Ureter (tissue), 1 donor: ENCODE data around the gene PTEN. TPM values are rescaled to one million over a fixed set of nuclear protein-coding genes. Genes with fewer than 3 reads are reported as not detected.
"Not testable (repeated sequence)": the region's sequence is repeated elsewhere in the genome, so short reads cannot be mapped to it uniquely, and the experiment has no call there.

ENCODE experiments used
- DNase-seq: peaks from one replicate; pipeline ENCODE4 v3.0.0-alpha.2; 2020; ENCODE audit warnings: low spot score
- total RNA-seq: library from RNA; stranded (reverse); gene quantifications from one replicate; pipeline ENCODE4 v1.2.4, GENCODE V29; 2023
- donor health status: DM: yes; HTN: yes; CAD: no.

Gene PTEN
- 159 TPM for total RNA-seq

DNA sequence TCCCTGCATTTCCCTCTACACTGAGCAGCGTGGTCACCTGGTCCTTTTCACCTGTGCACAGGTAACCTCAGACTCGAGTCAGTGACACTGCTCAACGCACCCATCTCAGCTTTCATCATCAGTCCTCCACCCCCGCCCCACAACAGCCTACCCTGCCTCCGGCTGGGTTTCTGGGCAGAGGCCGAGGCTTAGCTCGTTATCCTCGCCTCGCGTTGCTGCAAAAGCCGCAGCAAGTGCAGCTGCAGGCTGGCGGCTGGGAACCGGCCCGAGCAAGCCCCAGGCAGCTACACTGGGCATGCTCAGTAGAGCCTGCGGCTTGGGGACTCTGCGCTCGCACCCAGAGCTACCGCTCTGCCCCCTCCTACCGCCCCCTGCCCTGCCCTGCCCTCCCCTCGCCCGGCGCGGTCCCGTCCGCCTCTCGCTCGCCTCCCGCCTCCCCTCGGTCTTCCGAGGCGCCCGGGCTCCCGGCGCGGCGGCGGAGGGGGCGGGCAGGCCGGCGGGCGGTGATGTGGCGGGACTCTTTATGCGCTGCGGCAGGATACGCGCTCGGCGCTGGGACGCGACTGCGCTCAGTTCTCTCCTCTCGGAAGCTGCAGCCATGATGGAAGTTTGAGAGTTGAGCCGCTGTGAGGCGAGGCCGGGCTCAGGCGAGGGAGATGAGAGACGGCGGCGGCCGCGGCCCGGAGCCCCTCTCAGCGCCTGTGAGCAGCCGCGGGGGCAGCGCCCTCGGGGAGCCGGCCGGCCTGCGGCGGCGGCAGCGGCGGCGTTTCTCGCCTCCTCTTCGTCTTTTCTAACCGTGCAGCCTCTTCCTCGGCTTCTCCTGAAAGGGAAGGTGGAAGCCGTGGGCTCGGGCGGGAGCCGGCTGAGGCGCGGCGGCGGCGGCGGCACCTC lies at the start of gene PTEN, which contains the start of gene KLLN:
TSS of gene PTEN (plus strand) at position 573 of the 891 bp plus-strand sequence. CDS start 845 bp downstream, outside the sequence.
TSS of gene KLLN (minus strand) at position 481 of the 891 bp plus-strand sequence. CDS start 1,046 bp downstream, outside the sequence.
- DNase-seq, result peak; percentile 93

GRCh38 chr10:87816163-87816897 lies 47.1 kb upstream of the PTEN start:
- no peak for DNase-seq

DNA sequence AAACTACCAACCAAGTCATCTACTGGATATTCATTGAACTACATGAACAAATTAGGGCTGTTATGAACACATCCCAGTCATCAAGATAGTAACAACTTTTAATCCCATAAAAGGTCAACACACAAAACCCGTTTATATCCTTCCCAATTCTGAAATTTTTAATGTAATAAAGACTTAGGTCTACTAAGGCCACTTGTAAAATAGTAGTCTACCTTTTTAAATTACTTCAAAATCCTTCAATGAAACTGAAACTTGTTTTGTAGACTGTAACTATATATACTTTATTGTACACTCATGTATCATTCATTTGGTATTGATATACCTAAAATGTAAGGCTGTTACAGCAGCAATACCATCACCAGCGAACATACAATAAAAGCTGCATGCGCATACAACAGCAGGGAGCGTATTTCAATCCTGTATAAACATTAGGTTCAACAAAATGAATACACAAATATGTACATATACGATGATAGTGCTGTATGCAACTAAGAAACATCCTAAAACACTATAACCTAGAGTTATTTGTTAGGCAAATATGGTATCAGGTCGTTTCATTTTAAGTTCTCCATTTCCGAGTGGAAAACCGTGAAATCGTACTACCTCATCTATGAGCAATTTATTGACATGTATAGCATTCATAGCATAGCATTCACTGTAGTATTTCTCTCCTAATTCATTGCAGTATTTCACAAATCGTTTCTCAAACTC lies 46.4 kb upstream of the PTEN start:
- DNase-seq, result no peak

GRCh38 chr10:87817609-87818504 lies 45.6 kb upstream of the PTEN start, which contains the start of gene ATAD1:
ATAD1 (minus strand) TSS chr10:87818226; CDS start chr10:87814599, 3,627 bp downstream.
- DNase-seq, result peak; percentile 89

GRCh38 chr10:87818505-87819288 lies 44.7 kb upstream of the PTEN start:
- DNase-seq, result peak; percentile 45

- DNase-seq, result no peak
Measured at GRCh38 chr10:87819289-87819585, 44.2 kb upstream of the PTEN start.

- no peak for DNase-seq
Measured at GRCh38 chr10:87826653-87827052, 36.8 kb upstream of the PTEN start.

GRCh38 chr10:87827681-87828080 lies 35.7 kb upstream of the PTEN start:
- no peak for DNase-seq

GRCh38 chr10:87829051-87829450 lies 34.4 kb upstream of the PTEN start:
- DNase-seq, result not testable (repeated sequence)

DNA sequence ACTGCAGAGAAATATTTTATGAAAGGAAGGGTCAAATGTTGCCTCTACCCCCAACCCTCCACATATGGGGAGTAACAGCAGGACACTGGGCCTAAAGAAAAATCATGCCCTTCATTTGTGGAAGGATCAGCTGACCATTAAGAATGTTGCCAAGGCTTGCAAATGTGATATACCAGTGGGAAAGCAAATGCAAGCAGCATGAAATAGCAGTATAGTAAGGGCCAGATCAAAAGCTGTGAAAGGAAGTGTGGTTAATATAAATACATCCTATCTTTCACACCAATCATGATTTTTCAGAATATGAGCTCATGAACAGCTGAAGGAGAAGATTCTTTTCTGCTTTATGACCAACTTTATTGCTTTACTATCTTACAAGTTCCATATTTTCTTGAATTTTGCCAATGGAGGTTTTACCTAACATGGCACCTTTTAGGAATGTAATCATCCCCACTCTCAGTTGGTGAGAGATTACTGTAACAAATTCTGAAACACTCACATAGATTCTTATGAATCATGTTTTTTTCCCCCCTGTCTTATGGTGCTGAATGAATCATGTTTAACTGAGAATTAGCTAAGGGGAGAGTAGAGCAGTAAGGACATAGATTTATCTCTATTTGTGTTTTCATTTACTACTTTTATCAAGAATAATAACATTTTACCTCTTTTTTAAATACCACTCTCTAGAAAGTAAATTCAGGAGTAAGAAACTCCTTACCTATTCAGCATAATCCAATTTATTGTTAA lies 33.3 kb upstream of the PTEN start:
- no peak for DNase-seq

DNA sequence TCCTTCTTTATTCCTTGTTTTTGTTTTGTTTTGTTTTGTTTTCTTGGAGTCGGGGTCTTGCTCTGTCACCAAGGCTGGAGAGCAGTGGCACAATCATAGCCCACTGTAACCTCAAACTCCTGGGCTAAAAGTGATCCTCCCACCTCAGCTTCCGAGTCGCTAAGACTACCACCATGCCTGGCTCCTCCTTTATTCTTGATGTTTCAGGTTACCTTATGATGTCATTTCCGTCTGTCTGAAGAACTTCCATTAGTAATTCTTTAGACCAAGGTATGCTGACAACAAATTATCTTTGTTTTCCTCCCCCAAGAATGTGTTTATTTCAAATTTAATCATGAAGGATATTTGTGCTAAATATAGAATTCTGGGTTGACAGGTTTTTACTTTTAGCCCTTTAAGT lies 27.3 kb upstream of the PTEN start:
- no peak for DNase-seq

DNA sequence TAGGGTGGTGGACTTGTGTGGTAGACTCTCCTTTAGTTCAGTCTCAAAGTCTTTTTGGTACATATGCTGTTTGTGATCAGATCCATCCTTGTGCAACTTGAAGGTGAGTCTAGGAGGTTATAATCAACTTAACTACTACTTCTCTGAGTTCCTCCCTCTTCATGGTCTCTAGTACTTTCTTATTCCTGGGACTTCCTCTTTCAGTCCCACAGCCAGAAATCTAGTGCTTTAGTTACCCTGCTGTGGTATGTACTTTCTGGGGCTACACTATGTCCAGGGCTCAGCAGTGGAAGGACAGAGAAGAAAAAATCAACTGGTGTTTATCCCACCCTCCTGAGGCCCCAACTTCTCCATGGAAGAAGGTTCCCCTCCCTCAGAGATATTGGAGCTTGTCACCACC lies 26.0 kb upstream of the PTEN start:
- no peak for DNase-seq

GRCh38 chr10:87838650-87839049 lies 24.8 kb upstream of the PTEN start:
- no peak for DNase-seq

DNA sequence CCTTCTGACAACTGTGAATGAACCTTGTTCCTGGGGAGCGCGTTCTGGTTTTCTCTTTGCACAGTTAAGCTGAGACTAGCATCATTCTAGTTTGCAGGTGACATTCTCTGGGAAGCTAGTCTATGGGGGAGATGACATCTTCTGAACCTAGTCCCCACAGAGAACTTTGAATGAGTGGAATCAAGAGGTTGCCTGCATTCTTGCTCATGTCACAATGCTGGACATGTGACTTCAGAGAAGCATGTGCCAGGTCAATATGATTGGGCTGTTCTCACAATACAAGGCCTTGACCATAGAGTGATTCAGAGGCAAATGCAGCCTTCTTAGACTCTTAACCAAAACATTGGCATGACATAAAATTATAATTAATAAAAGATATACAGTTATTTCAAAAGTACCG lies 22.2 kb upstream of the PTEN start:
- no peak for DNase-seq

DNA sequence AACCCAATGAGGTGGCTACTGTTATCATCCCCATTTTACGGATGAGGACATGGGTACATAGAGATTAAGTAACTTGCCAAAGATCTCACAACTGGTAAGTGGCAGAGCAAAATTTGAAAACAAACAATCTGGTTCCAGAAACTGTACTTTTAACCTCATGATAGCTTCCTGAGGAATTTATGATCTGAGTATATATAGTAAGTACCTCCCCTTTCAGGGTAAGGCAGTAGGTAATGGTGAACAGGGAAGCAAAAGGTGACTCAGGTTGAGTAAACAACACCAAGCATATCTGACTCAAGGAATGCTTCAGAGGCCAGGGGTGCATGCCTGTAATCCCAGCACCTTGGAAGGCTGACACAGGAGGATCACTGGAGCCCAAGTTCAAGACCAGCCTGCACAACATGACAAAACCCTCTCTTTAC lies 21.2 kb upstream of the PTEN start:
- DNase-seq, result no peak

GRCh38 chr10:87842776-87843497 lies 20.5 kb upstream of the PTEN start:
- no peak for DNase-seq

DNA sequence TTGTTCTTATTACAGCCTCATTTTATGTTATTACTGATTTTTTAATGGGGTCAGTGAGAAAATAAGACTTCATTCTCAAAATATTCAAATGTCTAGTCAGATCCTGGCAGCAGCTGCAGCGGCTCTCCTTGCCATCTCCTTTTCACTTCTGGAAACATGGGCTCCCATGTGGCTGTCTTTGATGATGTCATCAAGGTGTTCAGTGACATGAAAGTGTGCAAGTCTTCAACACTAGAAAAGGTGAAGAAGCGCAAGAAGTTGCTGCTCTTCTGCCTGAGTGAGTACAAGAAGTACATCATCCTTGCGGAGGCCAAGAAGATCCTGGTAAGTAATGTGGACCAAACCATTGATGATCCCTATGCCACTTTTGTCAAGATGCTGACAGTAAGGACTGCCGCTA lies 19.7 kb upstream of the PTEN start:
- DNase-seq, result no peak

DNA sequence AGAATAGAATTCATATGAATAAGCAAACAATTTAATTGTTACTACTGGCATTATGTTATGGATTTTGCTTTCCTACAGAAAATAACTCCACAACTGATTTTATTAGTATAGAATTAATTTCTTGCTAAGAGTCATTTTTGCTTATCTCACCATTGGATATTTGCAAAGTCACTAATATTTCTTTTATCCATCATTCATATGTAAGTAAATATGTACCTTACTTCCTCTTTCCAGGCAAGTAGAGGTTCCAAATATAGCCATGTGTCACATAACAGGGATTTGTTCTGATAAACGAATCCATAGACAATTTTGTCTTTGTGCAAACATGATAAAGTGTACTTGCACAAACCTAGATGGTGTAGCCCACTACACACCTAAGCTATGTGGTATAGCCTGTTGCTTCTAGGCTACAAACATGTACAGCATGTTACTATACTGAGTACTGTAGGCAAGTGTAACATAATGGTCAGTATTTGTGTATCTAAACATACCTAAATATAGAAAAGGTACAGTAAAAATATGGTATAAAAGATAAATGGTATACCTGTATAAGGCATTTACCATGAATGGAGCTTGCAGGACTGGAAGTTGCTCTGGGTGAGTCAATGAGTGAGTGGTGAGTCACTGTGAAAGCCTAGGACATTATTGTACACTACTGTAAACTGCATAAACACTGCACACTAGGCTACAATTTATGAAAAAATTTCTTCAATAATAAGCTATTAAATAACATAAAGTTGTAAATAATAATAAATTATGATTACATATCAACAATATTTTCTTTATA lies 18.4 kb upstream of the PTEN start:
- DNase-seq, result no peak
